Tibial nerve (tissue), 4 donors: ENCODE data around the gene NCF2.

ENCODE experiments used
- EP300 ChIP-seq, 2 donors: sonication (generic); formaldehyde crosslinking; IDR thresholded peaks; one replicate each; pipeline ENCODE4 v1.6.1; 2017; ENCODE audit warnings: antibody characterized with exemption in 2 of 2, mild to moderate bottlenecking in 1 of 2
- POLR2A ChIP-seq, 2 donors: fragments of 450-650 bp; IDR thresholded peaks; one replicate each; pipeline ENCODE4 v1.6.1; 2017; ENCODE audit warnings: antibody characterized with exemption in 2 of 2, mild to moderate bottlenecking in 2 of 2, moderate library complexity in 2 of 2
- TF ChIP-seq, protein P1 (sequence below), 5 experiments: fragments of 200-600 bp in 3 of 5; fragments of 450-650 bp in 2 of 5; sonication (generic) in 3 of 5; IDR thresholded peaks; one replicate each; pipeline ENCODE4 v1.5.1; 2016 to 2019; ENCODE audit warnings: antibody characterized with exemption in 5 of 5, mild to moderate bottlenecking in 3 of 5, moderate library complexity in 2 of 5

DNA sequence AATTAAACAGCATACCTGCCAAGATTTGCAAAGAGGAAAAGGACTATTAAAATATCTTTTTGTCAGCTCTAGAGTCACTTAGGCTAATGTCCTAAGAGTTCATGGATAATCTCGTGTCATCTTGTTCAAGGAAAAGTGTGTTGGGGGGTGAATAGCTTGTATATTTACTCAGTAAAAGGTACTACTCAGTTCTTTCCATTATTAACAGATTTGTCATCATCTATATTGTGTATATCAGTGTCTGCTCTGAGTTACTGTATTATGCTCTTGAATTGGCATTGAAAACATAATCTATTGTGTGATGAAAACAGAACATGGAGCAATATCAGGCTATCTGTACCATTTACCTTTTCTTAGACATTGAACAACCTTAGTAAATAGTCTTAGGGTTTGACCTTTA, 76.0 kb downstream of the NCF2 start:
- TF ChIP-seq, protein P1, sequence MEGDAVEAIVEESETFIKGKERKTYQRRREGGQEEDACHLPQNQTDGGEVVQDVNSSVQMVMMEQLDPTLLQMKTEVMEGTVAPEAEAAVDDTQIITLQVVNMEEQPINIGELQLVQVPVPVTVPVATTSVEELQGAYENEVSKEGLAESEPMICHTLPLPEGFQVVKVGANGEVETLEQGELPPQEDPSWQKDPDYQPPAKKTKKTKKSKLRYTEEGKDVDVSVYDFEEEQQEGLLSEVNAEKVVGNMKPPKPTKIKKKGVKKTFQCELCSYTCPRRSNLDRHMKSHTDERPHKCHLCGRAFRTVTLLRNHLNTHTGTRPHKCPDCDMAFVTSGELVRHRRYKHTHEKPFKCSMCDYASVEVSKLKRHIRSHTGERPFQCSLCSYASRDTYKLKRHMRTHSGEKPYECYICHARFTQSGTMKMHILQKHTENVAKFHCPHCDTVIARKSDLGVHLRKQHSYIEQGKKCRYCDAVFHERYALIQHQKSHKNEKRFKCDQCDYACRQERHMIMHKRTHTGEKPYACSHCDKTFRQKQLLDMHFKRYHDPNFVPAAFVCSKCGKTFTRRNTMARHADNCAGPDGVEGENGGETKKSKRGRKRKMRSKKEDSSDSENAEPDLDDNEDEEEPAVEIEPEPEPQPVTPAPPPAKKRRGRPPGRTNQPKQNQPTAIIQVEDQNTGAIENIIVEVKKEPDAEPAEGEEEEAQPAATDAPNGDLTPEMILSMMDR (IDR thresholded peaks at IDR 0.05), result no peak
- no peak for TF ChIP-seq POLR2A (IDR thresholded peaks at IDR 0.05)
- TF ChIP-seq EP300 (IDR thresholded peaks at IDR 0.05), result no peak
